ENCODE results near the gene ZNF740. TPM values are rescaled to one million over a fixed set of nuclear protein-coding genes. Genes with fewer than 3 reads are reported as not detected.

Gene ZNF740
- total RNA-seq, 1 donor from 2014 or later: 46.8 TPM

- Histone ChIP-seq H3K36me3 (no peaks in the 10 kb centered on the region), H3K4me3 (no peak overlapping the region), H3K4me1 (no peaks in the 10 kb centered on the region), H3K27me3 (no peaks in the 10 kb centered on the region), H3K27ac (no peak overlapping the region), H3K9me3 (no peaks in the 10 kb centered on the region)
- intact Hi-C loops (cut with DNase I): no loop called here
- TF ChIP-seq, protein P1, sequence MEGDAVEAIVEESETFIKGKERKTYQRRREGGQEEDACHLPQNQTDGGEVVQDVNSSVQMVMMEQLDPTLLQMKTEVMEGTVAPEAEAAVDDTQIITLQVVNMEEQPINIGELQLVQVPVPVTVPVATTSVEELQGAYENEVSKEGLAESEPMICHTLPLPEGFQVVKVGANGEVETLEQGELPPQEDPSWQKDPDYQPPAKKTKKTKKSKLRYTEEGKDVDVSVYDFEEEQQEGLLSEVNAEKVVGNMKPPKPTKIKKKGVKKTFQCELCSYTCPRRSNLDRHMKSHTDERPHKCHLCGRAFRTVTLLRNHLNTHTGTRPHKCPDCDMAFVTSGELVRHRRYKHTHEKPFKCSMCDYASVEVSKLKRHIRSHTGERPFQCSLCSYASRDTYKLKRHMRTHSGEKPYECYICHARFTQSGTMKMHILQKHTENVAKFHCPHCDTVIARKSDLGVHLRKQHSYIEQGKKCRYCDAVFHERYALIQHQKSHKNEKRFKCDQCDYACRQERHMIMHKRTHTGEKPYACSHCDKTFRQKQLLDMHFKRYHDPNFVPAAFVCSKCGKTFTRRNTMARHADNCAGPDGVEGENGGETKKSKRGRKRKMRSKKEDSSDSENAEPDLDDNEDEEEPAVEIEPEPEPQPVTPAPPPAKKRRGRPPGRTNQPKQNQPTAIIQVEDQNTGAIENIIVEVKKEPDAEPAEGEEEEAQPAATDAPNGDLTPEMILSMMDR (IDR thresholded peaks at IDR 0.05): no peak
- DNase-seq: no peak
- no peak for ATAC-seq
Observed at GRCh38 chr12:53147181-53147580, 33.3 kb upstream of the ZNF740 start.

DNA sequence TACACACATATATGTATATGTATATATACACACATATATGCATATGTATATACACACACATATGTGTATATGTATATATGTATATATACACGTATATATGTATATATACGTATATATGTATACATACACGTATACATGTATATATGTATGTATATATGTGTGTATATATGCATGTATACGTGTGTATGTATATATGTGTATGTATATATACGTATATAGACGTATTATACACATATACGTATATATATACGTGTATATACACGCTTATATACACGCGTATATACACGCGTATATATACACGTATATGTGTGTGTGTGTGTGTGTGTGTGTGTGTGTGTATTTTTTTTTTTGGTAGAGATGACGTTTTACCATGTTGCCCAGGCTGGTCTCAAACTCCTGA is 32.9 kb upstream of the ZNF740 start:
- no peak overlapping the region for H3K27ac ChIP-seq
- H3K4me3 ChIP-seq: no peak overlapping the region
- no peaks in the 10 kb centered on the region for H3K9me3 ChIP-seq
- intact Hi-C loops (cut with DNase I): no loop called here
- H3K36me3 ChIP-seq: no peaks in the 10 kb centered on the region
- TF ChIP-seq, protein P1 (IDR thresholded peaks at IDR 0.05): no peak
- no peaks in the 10 kb centered on the region for H3K4me1 ChIP-seq
- no peaks in the 10 kb centered on the region for H3K27me3 ChIP-seq
- ATAC-seq (no peak), DNase-seq (no peak)

GRCh38 chr12:53151039-53151438 is 29.5 kb upstream of the ZNF740 start:
- H3K36me3 ChIP-seq: no peaks in the 10 kb centered on the region
- H3K27me3 ChIP-seq: no peaks in the 10 kb centered on the region
- ATAC-seq (no peak), DNase-seq (no peak)
- H3K4me1 ChIP-seq: no peaks in the 10 kb centered on the region
- H3K9me3 ChIP-seq: no peaks in the 10 kb centered on the region
- TF ChIP-seq, protein P1 (IDR thresholded peaks at IDR 0.05): no peak
- intact Hi-C loops (cut with DNase I): no loop called here
- H3K4me3 ChIP-seq: no peak overlapping the region
- H3K27ac ChIP-seq: no peak overlapping the region

- Histone ChIP-seq H3K9me3 (no peaks in the 10 kb centered on the region), H3K4me1 (no peaks in the 10 kb centered on the region), H3K4me3 (no peak overlapping the region), H3K36me3 (no peaks in the 10 kb centered on the region), H3K27ac (no peak overlapping the region), H3K27me3 (no peaks in the 10 kb centered on the region)
- DNase-seq: no peak
- TF ChIP-seq, protein P1 (IDR thresholded peaks at IDR 0.05): no peak
- intact Hi-C loops (cut with DNase I): no loop called here
- ATAC-seq: no peak
Observed at GRCh38 chr12:53152390-53152789, 28.1 kb upstream of the ZNF740 start.

GRCh38 chr12:53159195-53159839 is 21.2 kb upstream of the ZNF740 start:
- DNase-seq (peak; percentile 90), ATAC-seq (peak; percentile 98)
- intact Hi-C loops (cut with DNase I): no loop called here
- TF ChIP-seq, protein P1 (IDR thresholded peaks at IDR 0.05): peak; percentile 97
- Histone ChIP-seq H3K9me3 (no peaks in the 10 kb centered on the region), H3K4me1 (peaks cover 3% of the 10 kb centered on the region), H3K36me3 (no peaks in the 10 kb centered on the region), H3K27me3 (no peaks in the 10 kb centered on the region), H3K27ac (no peak overlapping the region), H3K4me3 (no peak overlapping the region)

- Histone ChIP-seq H3K4me3 (no peak overlapping the region), H3K9me3 (no peaks in the 10 kb centered on the region), H3K36me3 (no peaks in the 10 kb centered on the region), H3K4me1 (peaks cover 3% of the 10 kb centered on the region), H3K27ac (no peak overlapping the region), H3K27me3 (no peaks in the 10 kb centered on the region)
- ATAC-seq (peak; percentile 20), DNase-seq (no peak)
- intact Hi-C loops (cut with DNase I): loop anchor here (5.0 kb wide), 1 partner anchor 37 kb away; no protein-coding TSS in a partner anchor
- TF ChIP-seq, protein P1 (IDR thresholded peaks at IDR 0.05): no peak
Observed at GRCh38 chr12:53160000-53160399, 20.5 kb upstream of the ZNF740 start.

Measured in upper lobe of right lung (tissue), 1 donor.